Measurements from ENCODE around the gene INSL3. TPM values are rescaled to one million over a fixed set of nuclear protein-coding genes. Genes with fewer than 3 reads are reported as not detected.
A peak's percentile ranks its signal among the peaks of the same experiment; 100 is the strongest.

The INSL3 gene
- total RNA-seq, 4 donors from 2014 or later, result not detected

DNA sequence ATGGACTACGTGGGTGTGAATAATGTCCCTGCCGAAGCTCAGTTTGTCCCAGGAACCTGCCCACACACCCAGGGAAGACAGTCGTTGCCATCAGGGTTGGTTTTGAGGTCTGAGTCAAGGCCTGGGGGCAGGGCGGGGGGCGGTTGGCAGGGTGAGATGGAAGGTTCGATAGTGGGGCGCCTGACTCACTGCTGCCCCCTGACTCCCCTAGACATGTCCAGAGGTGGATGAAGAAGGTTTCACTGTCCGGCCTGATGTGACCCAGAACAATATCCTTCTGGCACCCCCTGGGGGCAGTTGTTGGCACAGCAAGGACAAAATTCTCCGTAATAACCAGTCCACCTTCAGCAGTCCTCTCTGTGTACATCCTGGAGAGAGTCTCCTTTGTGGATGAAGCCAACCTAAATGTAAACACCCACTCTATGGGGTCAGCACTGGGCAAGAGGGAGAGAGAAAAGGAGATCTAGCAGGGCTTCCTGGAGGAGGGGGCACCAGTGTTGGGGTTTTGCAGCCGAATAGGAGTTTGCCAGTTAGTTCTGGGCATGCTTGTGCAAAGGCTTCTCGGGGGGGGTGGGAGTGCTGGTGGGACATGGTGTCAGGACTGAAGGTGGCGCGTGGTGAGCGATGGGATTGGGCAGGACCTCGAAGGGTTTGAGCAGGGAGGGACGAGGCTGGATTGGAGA lies 45.9 kb downstream of the INSL3 start:
- H3K4me3 ChIP-seq, result no peak overlapping the region
- peaks cover 0 to 25% (median 5%) of the 10 kb centered on the region in 4 donors for H3K4me1 ChIP-seq
- peak in 1 of 2 donors; percentile 58 for DNase-seq (ENCODE audit: low spot score in 2 of 2)
- H3K36me3 ChIP-seq, result peaks cover 0 to 9% (median 0%) of the 10 kb centered on the region in 3 donors
- H3K27me3 ChIP-seq, result peaks cover 0 to 24% of the 10 kb centered on the region in 2 donors
- H3K9me3 ChIP-seq, result no peaks in the 10 kb centered on the region
- H3K27ac ChIP-seq, result no peak overlapping the region
- TF ChIP-seq EP300 (IDR thresholded peaks at IDR 0.05) (no peak), POLR2A (IDR thresholded peaks at IDR 0.05) (no peak), CTCF (IDR thresholded peaks at IDR 0.05) (peak in 4 of 5 experiments; percentile 14 to 38 (median 22))
- 63 to 76% methylated on average over 13 to 16 of the region's 16 CpGs for WGBS, 2 donors

GRCh38 chr19:17772172-17772571 lies 49.1 kb downstream of the INSL3 start:
- Histone ChIP-seq H3K4me1 (peaks cover 0 to 8% (median 4%) of the 10 kb centered on the region in 4 donors), H3K4me3 (no peak overlapping the region), H3K27ac (no peak overlapping the region), H3K36me3 (peaks cover 0 to 9% (median 0%) of the 10 kb centered on the region in 3 donors), H3K27me3 (no peaks in the 10 kb centered on the region), H3K9me3 (no peaks in the 10 kb centered on the region)
- 96% methylated on average over 4 of the region's 4 CpGs for WGBS, 2 donors
- no peak for TF ChIP-seq POLR2A (IDR thresholded peaks at IDR 0.05)
- no peak for TF ChIP-seq CTCF (IDR thresholded peaks at IDR 0.05)
- no peak for TF ChIP-seq EP300 (IDR thresholded peaks at IDR 0.05)
- DNase-seq (ENCODE audit: low spot score in 2 of 2), result no peak

DNA sequence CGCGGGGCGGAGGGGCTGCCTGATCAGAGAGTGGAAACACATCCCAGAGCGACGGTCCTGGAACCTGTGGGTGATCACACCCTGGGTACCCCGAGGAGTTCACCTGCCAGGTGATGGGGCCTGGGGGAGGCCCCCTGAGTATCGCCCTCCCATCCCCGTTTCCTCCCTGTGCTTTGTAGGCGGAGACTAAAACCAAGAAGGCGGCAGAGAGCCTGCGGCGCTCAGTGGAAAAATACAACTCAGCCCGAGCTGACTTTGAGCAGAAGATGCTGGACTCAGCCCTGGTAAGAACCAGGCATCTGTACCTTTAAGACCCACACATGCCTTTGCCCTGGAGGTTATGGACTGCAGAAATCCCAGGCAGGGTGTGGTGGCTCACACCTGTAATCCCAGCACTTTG lies 50.7 kb downstream of the INSL3 start:
- peaks cover 0 to 8% (median 0%) of the 10 kb centered on the region in 4 donors for H3K4me1 ChIP-seq
- DNase-seq (ENCODE audit: low spot score in 2 of 2), result no peak
- no peak for TF ChIP-seq POLR2A (IDR thresholded peaks at IDR 0.05)
- no peak for TF ChIP-seq CTCF (IDR thresholded peaks at IDR 0.05)
- no peak for TF ChIP-seq EP300 (IDR thresholded peaks at IDR 0.05)
- H3K36me3 ChIP-seq, result peaks cover 0 to 9% (median 0%) of the 10 kb centered on the region in 3 donors
- H3K9me3 ChIP-seq, result no peaks in the 10 kb centered on the region
- H3K4me3 ChIP-seq, result no peak overlapping the region
- H3K27ac ChIP-seq, result no peak overlapping the region
- 81% methylated on average over 13 of the region's 13 CpGs for WGBS, 2 donors
- no peaks in the 10 kb centered on the region for H3K27me3 ChIP-seq

DNA sequence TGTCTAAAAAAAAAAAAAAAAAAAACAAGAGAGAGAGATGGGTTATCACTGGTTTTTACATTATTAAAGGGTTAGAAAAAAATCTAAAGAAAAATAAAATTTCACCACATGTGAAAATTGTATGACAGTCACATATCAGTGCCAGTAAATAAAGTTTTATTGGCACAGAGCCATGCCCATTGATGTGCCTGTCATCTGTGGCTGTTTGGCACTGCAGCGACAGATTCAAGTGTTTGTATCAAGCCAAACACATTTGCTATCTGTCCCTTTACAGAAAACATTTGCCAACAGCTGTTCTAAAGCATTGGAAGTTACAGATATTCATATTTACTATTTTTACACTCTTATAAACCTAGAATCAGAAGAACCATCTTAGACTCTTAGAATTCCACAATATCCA lies 53.8 kb downstream of the INSL3 start:
- no peak overlapping the region for H3K4me3 ChIP-seq
- TF ChIP-seq EP300 (IDR thresholded peaks at IDR 0.05) (no peak), POLR2A (IDR thresholded peaks at IDR 0.05) (no peak), CTCF (IDR thresholded peaks at IDR 0.05) (no peak)
- H3K27me3 ChIP-seq, result peaks cover 0 to 3% of the 10 kb centered on the region in 2 donors
- DNase-seq (ENCODE audit: low spot score in 2 of 2), result no peak
- peaks cover 0 to 13% (median 0%) of the 10 kb centered on the region in 4 donors for H3K4me1 ChIP-seq
- peaks cover 0 to 5% (median 0%) of the 10 kb centered on the region in 3 donors for H3K36me3 ChIP-seq
- 64 to 71% methylated on average over 1 of the region's 1 CpG for WGBS, 2 donors
- H3K9me3 ChIP-seq, result no peaks in the 10 kb centered on the region
- no peak overlapping the region for H3K27ac ChIP-seq

GRCh38 chr19:17766543-17767131 lies 54.7 kb downstream of the INSL3 start:
- no peaks in the 10 kb centered on the region for H3K36me3 ChIP-seq
- H3K4me3 ChIP-seq, result no peak overlapping the region
- H3K27ac ChIP-seq, result peak overlapping the region in 1 of 4 donors; percentile 34
- TF ChIP-seq CTCF (IDR thresholded peaks at IDR 0.05) (peak; percentile 60 to 77 (median 66)), EP300 (IDR thresholded peaks at IDR 0.05) (peak in 1 of 2 donors; percentile 26), POLR2A (IDR thresholded peaks at IDR 0.05) (no peak)
- H3K9me3 ChIP-seq, result no peaks in the 10 kb centered on the region
- peaks cover 0 to 13% (median 0%) of the 10 kb centered on the region in 4 donors for H3K4me1 ChIP-seq
- H3K27me3 ChIP-seq, result peaks cover 0 to 5% of the 10 kb centered on the region in 2 donors
- WGBS, 2 donors, result 14 to 19% methylated on average over 16 to 29 of the region's 29 CpGs
- DNase-seq (ENCODE audit: low spot score in 2 of 2), result peak; percentile 76 to 77

Data from tibial nerve (tissue), 4 donors.